Fibroblast of lung (primary cell): ENCODE results near the gene ABCD4.

Experiments used
- EZH2 ChIP-seq: IDR thresholded peaks from 2 replicates; pipeline ENCODE4 v1.5.1; 2012; ENCODE audit warnings: low read length, control low read depth, mild to moderate bottlenecking; ENCODE audit errors: missing control alignments
- TF ChIP-seq, protein P1 (sequence below), 2 donors: IDR thresholded peaks in 1 of 2; conservative IDR thresholded peaks in 1 of 2; 1 replicate in 1 of 2; 2 replicates in 1 of 2; pipeline ENCODE4 v1.5.1; 2011 to 2012; ENCODE audit warnings: low read length in 2 of 2, control low read depth in 1 of 2, inconsistent platforms in 1 of 2, low read depth in 1 of 2, mild to moderate bottlenecking in 1 of 2

DNA sequence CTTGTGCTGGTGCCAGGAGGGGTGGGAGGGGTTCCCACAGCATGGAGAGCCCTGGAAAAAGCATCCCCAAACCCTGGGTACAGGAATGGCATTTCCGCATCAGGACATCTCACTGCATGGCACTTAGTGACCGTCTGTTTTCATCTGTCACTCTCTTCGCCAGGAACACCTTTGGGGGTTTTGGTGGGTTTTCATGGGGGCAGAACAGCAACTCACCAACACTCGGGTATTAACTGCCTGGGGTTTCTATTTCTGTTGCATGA is 60.0 kb downstream of the ABCD4 start:
- TF ChIP-seq, protein P1, sequence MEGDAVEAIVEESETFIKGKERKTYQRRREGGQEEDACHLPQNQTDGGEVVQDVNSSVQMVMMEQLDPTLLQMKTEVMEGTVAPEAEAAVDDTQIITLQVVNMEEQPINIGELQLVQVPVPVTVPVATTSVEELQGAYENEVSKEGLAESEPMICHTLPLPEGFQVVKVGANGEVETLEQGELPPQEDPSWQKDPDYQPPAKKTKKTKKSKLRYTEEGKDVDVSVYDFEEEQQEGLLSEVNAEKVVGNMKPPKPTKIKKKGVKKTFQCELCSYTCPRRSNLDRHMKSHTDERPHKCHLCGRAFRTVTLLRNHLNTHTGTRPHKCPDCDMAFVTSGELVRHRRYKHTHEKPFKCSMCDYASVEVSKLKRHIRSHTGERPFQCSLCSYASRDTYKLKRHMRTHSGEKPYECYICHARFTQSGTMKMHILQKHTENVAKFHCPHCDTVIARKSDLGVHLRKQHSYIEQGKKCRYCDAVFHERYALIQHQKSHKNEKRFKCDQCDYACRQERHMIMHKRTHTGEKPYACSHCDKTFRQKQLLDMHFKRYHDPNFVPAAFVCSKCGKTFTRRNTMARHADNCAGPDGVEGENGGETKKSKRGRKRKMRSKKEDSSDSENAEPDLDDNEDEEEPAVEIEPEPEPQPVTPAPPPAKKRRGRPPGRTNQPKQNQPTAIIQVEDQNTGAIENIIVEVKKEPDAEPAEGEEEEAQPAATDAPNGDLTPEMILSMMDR (conservative IDR thresholded peaks at IDR 0.05 in 1 of 2, IDR thresholded peaks at IDR 0.05 in 1 of 2; ENCODE audit: low read depth in 1 of 2, low read length in 2 of 2): no peak
- TF ChIP-seq EZH2: peak; percentile 43
